Hepatocyte (in vitro differentiated cells): ENCODE data around the gene ATP9B.

ENCODE experiments used
- EZH2phosphoT487 ChIP-seq: fragments of 200-600 bp; sonication (generic); IDR thresholded peaks from one replicate; pipeline ENCODE4 v1.6.1; 2018; ENCODE audit warnings: antibody characterized with exemption, mild to moderate bottlenecking, low read depth, moderate library complexity; ENCODE audit not compliant: unreplicated experiment, severe bottlenecking
- TF ChIP-seq, protein P1 (sequence below): fragments of 200-600 bp; sonication (generic); IDR thresholded peaks from 2 replicates; pipeline ENCODE4 v1.5.1; 2016; ENCODE audit warnings: antibody characterized with exemption, mild to moderate bottlenecking; ENCODE audit not compliant: poor library complexity

- TF ChIP-seq, protein P1, sequence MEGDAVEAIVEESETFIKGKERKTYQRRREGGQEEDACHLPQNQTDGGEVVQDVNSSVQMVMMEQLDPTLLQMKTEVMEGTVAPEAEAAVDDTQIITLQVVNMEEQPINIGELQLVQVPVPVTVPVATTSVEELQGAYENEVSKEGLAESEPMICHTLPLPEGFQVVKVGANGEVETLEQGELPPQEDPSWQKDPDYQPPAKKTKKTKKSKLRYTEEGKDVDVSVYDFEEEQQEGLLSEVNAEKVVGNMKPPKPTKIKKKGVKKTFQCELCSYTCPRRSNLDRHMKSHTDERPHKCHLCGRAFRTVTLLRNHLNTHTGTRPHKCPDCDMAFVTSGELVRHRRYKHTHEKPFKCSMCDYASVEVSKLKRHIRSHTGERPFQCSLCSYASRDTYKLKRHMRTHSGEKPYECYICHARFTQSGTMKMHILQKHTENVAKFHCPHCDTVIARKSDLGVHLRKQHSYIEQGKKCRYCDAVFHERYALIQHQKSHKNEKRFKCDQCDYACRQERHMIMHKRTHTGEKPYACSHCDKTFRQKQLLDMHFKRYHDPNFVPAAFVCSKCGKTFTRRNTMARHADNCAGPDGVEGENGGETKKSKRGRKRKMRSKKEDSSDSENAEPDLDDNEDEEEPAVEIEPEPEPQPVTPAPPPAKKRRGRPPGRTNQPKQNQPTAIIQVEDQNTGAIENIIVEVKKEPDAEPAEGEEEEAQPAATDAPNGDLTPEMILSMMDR, result no peak
- TF ChIP-seq EZH2phosphoT487, result no peak
Measured at GRCh38 chr18:79218605-79219190, 149.5 kb downstream of the ATP9B start.
